Heart right ventricle (tissue), 16 donors: Measurements from ENCODE around the gene FAM131C. TPM values are rescaled to one million over a fixed set of nuclear protein-coding genes. Genes with fewer than 3 reads are reported as not detected.

Source experiments
- ATAC-seq, 8 donors: fragments of 200-7000 bp; cut with Tn5 transposase; one replicate each; pipeline ENCODE4 v1.9.1; 2020; ENCODE audit warnings: mild to moderate bottlenecking in 8 of 8, moderate library complexity in 8 of 8, moderate number of reproducible peaks in 1 of 8
- DNase-seq, 2 donors: peaks; one replicate each; pipeline ENCODE4 v3.0.0-alpha.2; 2020
- H3K27ac ChIP-seq, 10 donors: fragments of 200-600 bp; sonication (generic) in 2 of 10; one replicate each; pipeline versions ENCODE4 v1.5.0 to v1.8.0; 2020 to 2022; ENCODE audit warnings: mild to moderate bottlenecking in 3 of 10
- H3K27me3 ChIP-seq, 7 donors: fragments of 200-600 bp; one replicate each; pipeline ENCODE4 v1.8.0; 2021 to 2022; ENCODE audit warnings: mild to moderate bottlenecking in 2 of 7
- H3K36me3 ChIP-seq, 9 donors: fragments of 200-600 bp; sonication (generic) in 1 of 9; one replicate each; pipeline versions ENCODE4 v1.5.0 to v1.8.0; 2020 to 2022; ENCODE audit warnings: mild to moderate bottlenecking in 2 of 9
- H3K4me1 ChIP-seq, 9 donors: fragments of 200-600 bp; sonication (generic) in 1 of 9; one replicate each; pipeline versions ENCODE4 v1.5.0 to v1.8.0; 2020 to 2022; ENCODE audit warnings: mild to moderate bottlenecking in 4 of 9
- H3K4me3 ChIP-seq, 10 donors: fragments of 200-600 bp; sonication (generic) in 2 of 10; one replicate each; pipeline versions ENCODE4 v1.5.0 to v1.8.0; 2020 to 2022; ENCODE audit warnings: mild to moderate bottlenecking in 7 of 10, moderate library complexity in 2 of 10
- H3K9me3 ChIP-seq, 11 donors: fragments of 200-600 bp in 10 of 11; sonication (generic) in 2 of 11; one replicate each; pipeline versions ENCODE4 v1.5.0 to v1.8.0; 2013 to 2022; ENCODE audit warnings: mild to moderate bottlenecking in 2 of 11, control low read depth in 1 of 11, moderate library complexity in 1 of 11
- WGBS, 2 donors: extraction: QIAGEN DNeasy Blood & Tissue Kit; methylation state at CpG; one replicate each; pipeline ENCODE4 v1.1.7; 2013; ENCODE audit warnings: inconsistent platforms in 1 of 2; 5-methylcytosine and 5-hydroxymethylcytosine counted together
- intact Hi-C, 10 donors: fragments of 100-400 bp; cut with DNase I; formaldehyde crosslinking; loops; one replicate each; pipeline versions ENCODE4 v1.11.1 to v1.14.2; 2022
- polyA plus RNA-seq, 2 donors: library from polyadenylated mRNA; stranded (reverse); fragments of 200-250 nt; gene quantifications; one replicate each; pipeline ENCODE4 v1.2.3, GENCODE V29; 2013
- total RNA-seq, 10 donors: library from RNA; stranded (reverse); fragmentation: NEBNext Ultra II Directional in 3 of 10; extraction: Animal tissue kit (Norgen Biotek cat#: 25700) in 3 of 10; gene quantifications; one replicate each; pipeline versions ENCODE4 v1.2.1 to v1.2.4, GENCODE V29; 2021 to 2023
- TF ChIP-seq, protein P1 (sequence below), 9 donors: fragments of 200-600 bp; sonication (generic) in 2 of 9; IDR thresholded peaks; one replicate each; pipeline versions ENCODE4 v1.5.0 to v1.8.0; 2021 to 2022; ENCODE audit warnings: antibody characterized with exemption in 9 of 9, mild to moderate bottlenecking in 5 of 9, moderate library complexity in 1 of 9
- donor health status: Arrhythmogenic right ventricular cardiomyopathy.
- donor health status: ischemic (EF 13 %, LVEDD 7.1; RV severe dilation, severe dysfunction).
- donor health status: healthy with polysubstance abuse.
- donor health status: DM: no; HTN: yes; CAD: no.
- donor health status: DM: no; HTN: no; CAD: no.
- donor health status: ischemic (EF 25% LVEDD 6.9; RV normal size, moderate dysfunction).
- donor health status: ischemic (EF 25% LVEDD 5.7; RV mildly dilated, moderate dysfunction).
- donor health status: healthy.
- donor health status: DM: yes; HTN: yes; CAD: no.
- donor health status: Ischemic cardiomyopathy.
- donor health status: ischemic (EF 35%, LVEDD 5.7; RV mildly dilated, moderate dysfunction).
- donor health status: nonischemic (EF 11% LVEDD 7.7; RV severe dilation, severe dysfunction).
- donor health status: DM: yes; HTN: yes; CAD: no.
- donor health status: PGD.
- donor health status: ischemic (EF 29% LVEDD 5.4; RV normal size, mild dysfunction).
- donor health status: nonischemic (EF 23%, LVEDD 6.1; RV moderate dilation, normal function).

The FAM131C gene
- total and polyA plus RNA-seq, 12 donors: 0.72 to 11.8 (median 2.4) TPM

DNA sequence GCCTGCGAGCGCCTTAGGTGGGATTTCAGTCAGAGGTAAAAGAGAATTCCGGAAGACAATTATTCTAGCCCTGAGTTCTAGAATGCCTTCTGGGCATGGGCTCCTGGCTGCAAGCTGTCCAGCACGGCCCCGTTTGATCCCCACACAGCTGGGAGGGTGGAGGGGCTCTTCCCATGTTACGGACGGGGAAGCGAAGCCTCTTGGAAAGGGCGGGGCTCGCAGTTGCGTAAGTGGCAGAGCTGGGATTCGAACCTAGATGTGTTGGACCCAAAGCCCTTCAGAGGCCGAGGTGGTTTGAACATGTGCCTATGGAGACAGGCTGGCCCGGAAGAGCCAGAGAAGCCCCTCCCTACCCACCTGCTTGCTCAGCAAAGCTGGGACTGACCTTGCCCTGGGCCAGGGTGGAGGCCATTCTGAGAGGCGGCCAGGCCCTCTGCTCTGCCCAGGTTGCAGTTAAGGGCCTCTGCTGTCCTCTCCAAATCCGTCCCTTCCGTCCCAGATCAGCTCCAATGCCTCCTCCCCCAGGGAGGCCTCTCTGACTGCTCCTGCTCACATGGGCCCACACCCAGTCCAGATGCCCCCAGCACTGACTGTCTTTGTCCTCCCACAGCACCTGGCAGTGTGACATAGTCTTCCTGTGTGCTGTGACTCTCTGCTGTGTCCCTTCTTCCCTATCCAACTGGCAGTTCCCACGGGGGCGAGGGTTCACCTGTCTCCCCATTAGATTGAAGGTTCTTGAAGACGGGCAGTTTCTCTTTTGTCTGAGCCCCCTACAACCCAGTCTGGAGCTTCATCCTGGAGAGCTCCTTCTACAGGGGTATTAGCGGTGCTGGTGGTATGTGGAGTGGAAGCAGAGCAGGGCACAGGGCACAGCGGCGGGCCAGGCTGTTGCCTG, 54.5 kb downstream of the FAM131C start:
- TF ChIP-seq, protein P1, sequence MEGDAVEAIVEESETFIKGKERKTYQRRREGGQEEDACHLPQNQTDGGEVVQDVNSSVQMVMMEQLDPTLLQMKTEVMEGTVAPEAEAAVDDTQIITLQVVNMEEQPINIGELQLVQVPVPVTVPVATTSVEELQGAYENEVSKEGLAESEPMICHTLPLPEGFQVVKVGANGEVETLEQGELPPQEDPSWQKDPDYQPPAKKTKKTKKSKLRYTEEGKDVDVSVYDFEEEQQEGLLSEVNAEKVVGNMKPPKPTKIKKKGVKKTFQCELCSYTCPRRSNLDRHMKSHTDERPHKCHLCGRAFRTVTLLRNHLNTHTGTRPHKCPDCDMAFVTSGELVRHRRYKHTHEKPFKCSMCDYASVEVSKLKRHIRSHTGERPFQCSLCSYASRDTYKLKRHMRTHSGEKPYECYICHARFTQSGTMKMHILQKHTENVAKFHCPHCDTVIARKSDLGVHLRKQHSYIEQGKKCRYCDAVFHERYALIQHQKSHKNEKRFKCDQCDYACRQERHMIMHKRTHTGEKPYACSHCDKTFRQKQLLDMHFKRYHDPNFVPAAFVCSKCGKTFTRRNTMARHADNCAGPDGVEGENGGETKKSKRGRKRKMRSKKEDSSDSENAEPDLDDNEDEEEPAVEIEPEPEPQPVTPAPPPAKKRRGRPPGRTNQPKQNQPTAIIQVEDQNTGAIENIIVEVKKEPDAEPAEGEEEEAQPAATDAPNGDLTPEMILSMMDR (IDR thresholded peaks at IDR 0.05): no peak
- Histone ChIP-seq H3K4me1 (peaks cover 9 to 59% (median 33%) of the 10 kb centered on the region in 9 donors), H3K9me3 (no peaks in the 10 kb centered on the region), H3K4me3 (peak overlapping the region in 9 of 10 donors; percentile 50 to 73 (median 66)), H3K27ac (peak overlapping the region; percentile 86 to 99 (median 96)), H3K27me3 (no peaks in the 10 kb centered on the region), H3K36me3 (peaks cover 0 to 17% (median 0%) of the 10 kb centered on the region in 9 donors)
- WGBS, 2 donors: 49 to 60% methylated on average over 23 of the region's 23 CpGs
- intact Hi-C loops: no loop called here
- DNase-seq: no peak
- peak in 5 of 8 donors; percentile 0 to 51 (median 28) for ATAC-seq

DNA sequence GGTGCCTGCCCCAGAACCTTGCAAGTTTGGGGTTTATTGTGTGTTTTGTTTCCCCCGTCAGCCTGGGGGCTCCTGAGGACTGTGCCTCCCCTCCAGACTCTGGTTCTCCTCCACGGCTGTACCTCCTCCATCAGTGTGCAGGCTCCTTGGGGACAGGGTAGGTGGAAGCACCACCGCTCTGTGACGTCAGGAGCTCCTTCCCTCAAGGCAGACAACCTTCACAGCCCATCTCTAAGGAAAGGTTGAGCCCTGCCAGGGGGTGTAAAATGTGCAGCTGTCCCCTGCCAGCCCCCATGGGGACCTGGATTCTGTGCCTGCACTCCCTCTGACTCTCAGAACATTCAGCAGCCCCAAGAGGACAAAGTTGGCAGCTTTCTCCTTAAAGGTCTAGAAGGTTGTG, 55.1 kb downstream of the FAM131C start:
- peaks cover 0 to 17% (median 0%) of the 10 kb centered on the region in 9 donors for H3K36me3 ChIP-seq

DNA sequence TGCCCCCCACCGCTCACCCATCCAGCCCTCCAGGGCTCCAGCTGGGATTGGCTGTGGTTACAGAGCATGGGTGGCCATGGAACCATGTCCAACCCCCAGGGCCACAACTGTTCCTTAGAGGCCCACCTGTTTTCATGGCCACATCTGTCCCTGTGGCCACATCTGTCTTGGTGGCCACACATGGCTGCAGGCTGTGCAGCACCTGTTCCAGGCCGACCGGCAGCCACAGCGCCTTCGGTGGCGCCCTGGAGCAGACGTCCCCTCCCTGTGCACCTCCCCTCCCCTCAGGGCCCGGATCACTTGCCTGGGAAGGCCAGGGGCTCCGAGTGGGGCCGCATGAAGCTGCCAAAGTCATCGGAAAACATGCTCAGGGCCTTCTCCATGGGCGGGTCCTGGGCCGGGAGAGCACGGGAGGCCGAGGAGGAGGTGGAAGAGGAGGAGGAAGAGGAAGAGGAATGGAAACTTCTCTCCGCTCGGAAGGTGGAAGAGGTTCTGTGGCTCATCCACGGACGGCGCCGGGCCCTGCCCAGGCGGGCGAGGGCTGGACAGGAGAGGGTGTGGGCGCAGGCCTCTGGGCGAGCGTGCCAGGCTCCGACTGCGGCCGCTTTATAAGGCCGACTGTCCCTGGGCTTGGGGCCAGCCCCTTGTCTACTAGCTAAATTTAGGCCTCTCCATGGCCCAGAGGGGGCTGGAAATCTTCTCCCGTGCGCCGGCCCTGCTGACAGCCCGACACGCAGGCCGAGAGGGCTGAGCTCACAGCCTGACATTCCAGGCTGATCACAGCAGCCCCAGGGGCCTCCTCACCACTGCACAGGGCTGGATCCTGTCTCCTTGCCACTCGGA, 55.8 kb downstream of the FAM131C start, which contains the start of gene HSPB7:
TSS of gene HSPB7 (minus strand) at position 583 of the 843 bp plus-strand sequence. CDS start at position 503, 80 bp downstream.
- TF ChIP-seq, protein P1 (IDR thresholded peaks at IDR 0.05): peak in 1 of 9 donors; percentile 12
- H3K4me3 ChIP-seq: peak within 1 kb of the TSS; percentile 50 to 73 (median 62)
- DNase-seq: peak; percentile 88 to 90
- intact Hi-C loops: no loop called here
- H3K27me3 ChIP-seq: no peaks in the 10 kb centered on the region
- no peaks in the 10 kb centered on the region for H3K9me3 ChIP-seq
- H3K27ac ChIP-seq: peak within 1 kb of the TSS; percentile 86 to 99 (median 96)
- H3K36me3 ChIP-seq: peaks cover 0 to 17% (median 0%) of the 10 kb centered on the region in 9 donors
- H3K4me1 ChIP-seq: peaks cover 14 to 72% (median 44%) of the 10 kb centered on the region in 9 donors
- peak; percentile 46 to 70 (median 60) for ATAC-seq
- 10 to 13% methylated on average over 37 of the region's 37 CpGs for WGBS, 2 donors

More for the DNA sequence above, 55.1 kb downstream of the FAM131C start:
- no peaks in the 10 kb centered on the region for H3K9me3 ChIP-seq
- peak overlapping the region; percentile 86 to 99 (median 96) for H3K27ac ChIP-seq
- TF ChIP-seq, protein P1 (IDR thresholded peaks at IDR 0.05): no peak
- DNase-seq: no peak
- ATAC-seq: peak in 6 of 8 donors; percentile 0 to 4 (median 1)
- peaks cover 11 to 66% (median 39%) of the 10 kb centered on the region in 9 donors for H3K4me1 ChIP-seq
- no peaks in the 10 kb centered on the region for H3K27me3 ChIP-seq
- intact Hi-C loops: no loop called here
- WGBS, 2 donors: 24 to 25% methylated on average over 4 of the region's 4 CpGs
- peak overlapping the region in 9 of 10 donors; percentile 50 to 73 (median 66) for H3K4me3 ChIP-seq

DNA sequence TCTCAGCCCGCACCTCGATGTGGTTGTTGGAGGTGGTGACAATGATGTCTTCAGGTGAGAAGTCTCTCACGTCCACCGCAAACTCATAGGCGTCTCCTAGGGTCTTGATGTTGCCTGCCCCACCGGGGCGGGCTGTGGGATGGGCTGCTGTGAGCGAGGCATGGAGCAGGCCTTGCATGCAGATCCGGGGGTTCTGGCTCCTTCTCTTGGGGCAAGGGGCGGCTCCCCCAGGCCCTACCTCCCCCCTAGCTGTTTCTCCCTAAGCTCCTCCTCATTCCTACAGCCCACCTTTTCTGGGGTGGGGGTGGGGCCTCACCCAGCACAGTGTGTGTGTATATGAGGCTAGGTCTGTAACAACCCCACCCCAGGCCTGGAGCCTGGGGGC, 56.4 kb downstream of the FAM131C start:
- H3K4me1 ChIP-seq: peaks cover 15 to 78% (median 50%) of the 10 kb centered on the region in 9 donors
- peaks cover 0 to 17% (median 0%) of the 10 kb centered on the region in 9 donors for H3K36me3 ChIP-seq
- peak overlapping the region; percentile 86 to 99 (median 96) for H3K27ac ChIP-seq
- ATAC-seq (no peak), DNase-seq (no peak)
- no peaks in the 10 kb centered on the region for H3K9me3 ChIP-seq
- intact Hi-C loops: no loop called here
- peak overlapping the region; percentile 50 to 73 (median 62) for H3K4me3 ChIP-seq
- TF ChIP-seq, protein P1 (IDR thresholded peaks at IDR 0.05): no peak
- 37 to 60% methylated on average over 10 of the region's 10 CpGs for WGBS, 2 donors
- no peaks in the 10 kb centered on the region for H3K27me3 ChIP-seq
